ENCODE results near the gene SEPTIN2.

DNA sequence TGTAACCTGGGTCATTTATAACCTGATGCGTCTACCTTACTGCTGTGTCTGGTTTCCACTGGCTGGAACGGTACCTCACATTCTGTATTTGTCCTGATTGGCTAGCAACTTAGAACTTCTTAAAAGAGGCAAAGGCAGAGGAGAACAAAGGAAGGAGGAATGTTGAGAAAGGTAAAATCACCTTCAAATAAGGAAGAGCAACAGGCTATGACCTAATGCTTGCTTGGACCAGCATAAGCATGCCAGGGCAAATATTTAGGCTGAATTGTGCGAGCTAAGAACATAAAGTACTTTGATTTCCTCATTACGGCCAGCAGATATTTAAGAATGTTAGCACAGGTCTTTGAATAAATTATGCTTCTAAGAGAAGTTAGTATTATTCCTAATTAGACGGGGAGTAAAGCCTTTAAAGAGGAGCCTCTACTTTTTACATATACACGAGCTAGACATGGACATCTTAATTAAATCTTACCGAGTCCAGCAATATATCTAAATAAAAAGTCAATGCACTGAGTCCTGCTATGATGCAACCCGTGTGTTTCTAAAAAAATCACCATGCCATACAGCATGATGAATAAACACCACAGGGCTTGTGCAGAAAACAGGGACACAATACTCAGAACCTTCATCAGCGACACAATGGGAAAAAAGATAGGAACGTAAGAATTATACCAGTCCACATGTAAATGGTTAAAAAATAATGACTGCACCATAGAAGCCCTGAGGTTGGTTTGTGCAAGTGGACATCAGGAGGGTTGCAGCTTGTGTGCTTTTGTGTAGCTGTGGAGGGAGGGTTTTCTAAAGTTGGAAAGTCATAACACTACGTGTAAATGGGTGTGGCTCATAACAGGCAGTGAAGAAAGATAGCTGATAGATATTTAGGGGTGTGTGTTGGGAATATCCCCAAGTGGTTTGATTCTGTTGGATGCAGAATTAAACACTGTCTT is 14.2 kb downstream of the SEPTIN2 start:
- TF ChIP-seq EZH2 (IDR thresholded peaks at IDR 0.05; ENCODE audit: insufficient read depth, low read length) = no peak
- TF ChIP-seq, protein P1, sequence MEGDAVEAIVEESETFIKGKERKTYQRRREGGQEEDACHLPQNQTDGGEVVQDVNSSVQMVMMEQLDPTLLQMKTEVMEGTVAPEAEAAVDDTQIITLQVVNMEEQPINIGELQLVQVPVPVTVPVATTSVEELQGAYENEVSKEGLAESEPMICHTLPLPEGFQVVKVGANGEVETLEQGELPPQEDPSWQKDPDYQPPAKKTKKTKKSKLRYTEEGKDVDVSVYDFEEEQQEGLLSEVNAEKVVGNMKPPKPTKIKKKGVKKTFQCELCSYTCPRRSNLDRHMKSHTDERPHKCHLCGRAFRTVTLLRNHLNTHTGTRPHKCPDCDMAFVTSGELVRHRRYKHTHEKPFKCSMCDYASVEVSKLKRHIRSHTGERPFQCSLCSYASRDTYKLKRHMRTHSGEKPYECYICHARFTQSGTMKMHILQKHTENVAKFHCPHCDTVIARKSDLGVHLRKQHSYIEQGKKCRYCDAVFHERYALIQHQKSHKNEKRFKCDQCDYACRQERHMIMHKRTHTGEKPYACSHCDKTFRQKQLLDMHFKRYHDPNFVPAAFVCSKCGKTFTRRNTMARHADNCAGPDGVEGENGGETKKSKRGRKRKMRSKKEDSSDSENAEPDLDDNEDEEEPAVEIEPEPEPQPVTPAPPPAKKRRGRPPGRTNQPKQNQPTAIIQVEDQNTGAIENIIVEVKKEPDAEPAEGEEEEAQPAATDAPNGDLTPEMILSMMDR (IDR thresholded peaks at IDR 0.05; ENCODE audit: insufficient read depth, low read depth, low read length) = no peak

Measured in astrocyte (in vitro differentiated cells and primary cell).